A673 (cell line): Measurements from ENCODE around the gene MRPL33.

Experiments
- EZH2 ChIP-seq: fragments of 200-600 bp; sonication (generic); IDR thresholded peaks from 2 replicates; pipeline ENCODE4 v1.6.1; 2017; ENCODE audit warnings: borderline replicate concordance, low read depth, mild to moderate bottlenecking, mixed read lengths, antibody characterized with exemption, low read length; ENCODE audit not compliant: poor library complexity, severe bottlenecking
- TF ChIP-seq, protein P1 (sequence below): fragments of 300-800, 200-600 bp; sonication (generic); conservative IDR thresholded peaks from 2 replicates; pipeline ENCODE4 v1.5.1; 2017; ENCODE audit warnings: low read depth, mild to moderate bottlenecking, antibody characterized with exemption, low read length, moderate library complexity, mixed read lengths

DNA sequence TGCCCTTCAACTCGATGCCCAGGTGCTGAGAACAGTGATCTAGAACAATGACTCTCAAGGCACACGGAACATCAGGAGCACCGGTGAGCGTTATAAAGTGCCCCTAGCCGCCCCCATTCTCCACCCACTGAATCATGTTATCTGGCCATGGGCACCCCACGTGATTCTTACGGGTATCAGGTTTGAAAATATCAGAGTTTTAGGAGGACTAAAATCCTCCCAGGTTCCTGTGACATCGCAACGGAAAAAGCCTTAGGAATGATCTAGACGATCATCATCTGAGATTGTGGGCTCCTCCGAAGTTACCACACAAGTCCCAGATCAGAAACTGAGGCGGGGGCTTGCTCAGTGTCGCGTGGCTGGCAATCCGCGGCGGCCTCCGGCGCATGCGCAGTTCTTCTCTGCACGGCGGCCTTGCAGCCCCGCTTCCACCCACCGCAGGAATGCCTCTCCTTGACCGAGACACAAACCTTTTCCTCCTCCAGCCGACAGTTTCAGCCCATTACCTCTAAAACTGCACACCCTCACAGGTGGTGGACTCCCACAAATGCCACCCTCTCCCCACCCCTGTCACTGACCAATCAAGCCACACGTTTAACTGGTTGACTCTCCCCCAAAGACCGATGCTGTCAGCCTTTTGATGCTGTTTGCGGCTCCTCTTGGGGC is 5.8 kb upstream of the MRPL33 start:
- TF ChIP-seq, protein P1, sequence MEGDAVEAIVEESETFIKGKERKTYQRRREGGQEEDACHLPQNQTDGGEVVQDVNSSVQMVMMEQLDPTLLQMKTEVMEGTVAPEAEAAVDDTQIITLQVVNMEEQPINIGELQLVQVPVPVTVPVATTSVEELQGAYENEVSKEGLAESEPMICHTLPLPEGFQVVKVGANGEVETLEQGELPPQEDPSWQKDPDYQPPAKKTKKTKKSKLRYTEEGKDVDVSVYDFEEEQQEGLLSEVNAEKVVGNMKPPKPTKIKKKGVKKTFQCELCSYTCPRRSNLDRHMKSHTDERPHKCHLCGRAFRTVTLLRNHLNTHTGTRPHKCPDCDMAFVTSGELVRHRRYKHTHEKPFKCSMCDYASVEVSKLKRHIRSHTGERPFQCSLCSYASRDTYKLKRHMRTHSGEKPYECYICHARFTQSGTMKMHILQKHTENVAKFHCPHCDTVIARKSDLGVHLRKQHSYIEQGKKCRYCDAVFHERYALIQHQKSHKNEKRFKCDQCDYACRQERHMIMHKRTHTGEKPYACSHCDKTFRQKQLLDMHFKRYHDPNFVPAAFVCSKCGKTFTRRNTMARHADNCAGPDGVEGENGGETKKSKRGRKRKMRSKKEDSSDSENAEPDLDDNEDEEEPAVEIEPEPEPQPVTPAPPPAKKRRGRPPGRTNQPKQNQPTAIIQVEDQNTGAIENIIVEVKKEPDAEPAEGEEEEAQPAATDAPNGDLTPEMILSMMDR: no peak
- TF ChIP-seq EZH2: no peak
